GM12878 (cell line): ENCODE measurements around the gene RAC3. TPM values are rescaled to one million over a fixed set of nuclear protein-coding genes. Genes with fewer than 3 reads are reported as not detected.

ENCODE experiments used
- ATAC-seq: fragments of 200-7000 bp; cut with Tn5 transposase; 3 replicates; pipeline ENCODE4 v1.9.1; 2020; ENCODE audit warnings: mild to moderate bottlenecking, moderate library complexity
- BruUV-seq: library from RNA; stranded (reverse); fragments of 400-500 nt; replicated peaks from 2 replicates; lab custom pipeline; 2021; lab: Mats Ljungman, UMichigan
- CTCF ChIA-PET: fragments of 300-600 bp; sonication (Branson Sonifier 250); formaldehyde crosslinking; extraction: SDS; loops from one replicate; lab custom pipeline; 2021; ENCODE audit warnings: inconsistent platforms; lab: Yijun Ruan, JAX
- POLR2A ChIA-PET: fragments of 350-600 bp; formaldehyde crosslinking; extraction: SDS; loops from one replicate; lab custom pipeline; 2021; ENCODE audit warnings: inconsistent platforms; lab: Charles Lee
- RAD21 ChIA-PET: fragments of 300-600 bp; sonication (Branson Sonifier 250); formaldehyde crosslinking; loops from one replicate; lab custom pipeline; 2023; ENCODE audit warnings: antibody characterized with exemption; ENCODE audit not compliant: unreplicated experiment; lab: Charles Lee
- SMC1A ChIA-PET: fragments of 300-600 bp; sonication (Branson Sonifier 250); formaldehyde crosslinking; loops from one replicate; lab custom pipeline; 2023; ENCODE audit not compliant: unreplicated experiment, uncharacterized antibody; lab: Charles Lee
- DNase-seq: peaks from one replicate; pipeline ENCODE4 v3.0.0-alpha.2; 2011; ENCODE audit warnings: low read depth, low spot score
- FAIRE-seq: peaks from 3 replicates; lab custom pipeline; 2011; peaks lifted over from hg19 to GRCh38; lab: Jason Lieb, UNC
- H2AFZ ChIP-seq: 2 replicates; pipeline ENCODE4 v1.6.0; 2011; ENCODE audit warnings: low read depth, low read length, control low read depth; ENCODE audit not compliant: control insufficient read depth
- H3K27ac ChIP-seq: 2 replicates; pipeline ENCODE4 v1.5.1; 2011; ENCODE audit warnings: control low read depth; ENCODE audit not compliant: control insufficient read depth, insufficient read depth
- H3K27me3 ChIP-seq, 2 experiments: replicated peaks in 1 of 2; 2 replicates each; pipeline versions ENCODE4 v1.6.0 to v1.6.1; 2011; ENCODE audit warnings: low read length in 1 of 2; ENCODE audit not compliant: control insufficient read depth in 2 of 2, insufficient read depth in 2 of 2
- H3K36me3 ChIP-seq, 2 experiments: 2 replicates each; pipeline ENCODE4 v1.5.1; 2011; ENCODE audit warnings: low read length in 1 of 2; ENCODE audit not compliant: control insufficient read depth in 2 of 2, insufficient read depth in 2 of 2
- H3K4me1 ChIP-seq: 2 replicates; pipeline ENCODE4 v1.6.1; 2011; ENCODE audit warnings: mild to moderate bottlenecking, low read length, moderate library complexity, mixed read lengths; ENCODE audit not compliant: control insufficient read depth, insufficient read depth
- H3K4me2 ChIP-seq: 2 replicates; pipeline ENCODE4 v1.6.0; 2011; ENCODE audit warnings: control low read depth; ENCODE audit not compliant: control insufficient read depth, insufficient read depth
- H3K4me3 ChIP-seq: fragments of 200-600 bp; sonication (generic); 2 replicates; pipeline ENCODE4 v1.5.1; 2016
- H3K79me2 ChIP-seq: 2 replicates; pipeline ENCODE4 v1.6.0; 2011; ENCODE audit warnings: low read length; ENCODE audit not compliant: control insufficient read depth, insufficient read depth
- H3K9ac ChIP-seq: 2 replicates; pipeline ENCODE4 v1.8.0; 2011; ENCODE audit warnings: low read length, control low read depth, mixed read lengths; ENCODE audit not compliant: control insufficient read depth, insufficient read depth
- H3K9me3 ChIP-seq: replicated peaks from 3 replicates; pipeline ENCODE4 v1.5.1; 2011; ENCODE audit warnings: mild to moderate bottlenecking, low read length; ENCODE audit not compliant: control insufficient read depth, insufficient read depth
- H4K20me1 ChIP-seq: 2 replicates; pipeline ENCODE4 v1.6.0; 2011; ENCODE audit not compliant: control insufficient read depth, insufficient read depth
- POLR2A ChIP-seq: IDR thresholded peaks from 2 replicates; pipeline ENCODE4 v1.6.1; 2011; ENCODE audit warnings: low read depth, mild to moderate bottlenecking, low read length
- ZNF622 ChIP-seq: fragments of 450-650 bp; IDR thresholded peaks from 2 replicates; pipeline ENCODE4 v1.6.1; 2017; ENCODE audit warnings: mild to moderate bottlenecking, inconsistent platforms
- ZZZ3 ChIP-seq: IDR thresholded peaks from 2 replicates; pipeline ENCODE4 v1.6.1; 2011; ENCODE audit warnings: low read depth; ENCODE audit not compliant: control insufficient read depth, insufficient read length
- WGBS: methylation state at CpG from one replicate; pipeline ENCODE4 v1.1.6; 2016; ENCODE audit warnings: low lambda C conversion rate; ENCODE audit not compliant: insufficient replicate concordance, insufficient coverage; ENCODE audit errors: missing lambda C conversion rate; 5-methylcytosine and 5-hydroxymethylcytosine counted together
- in situ Hi-C: fragments of 300-500 bp; cut with MboI; formaldehyde crosslinking; loops from 9 replicates; pipeline ENCODE4 v1.14.3; 2018; ENCODE audit warnings: mixed read lengths
- intact Hi-C: fragments of 100-400 bp; cut with micrococcal nuclease; formaldehyde crosslinking; loops from one replicate; pipeline ENCODE4 v1.14.2; 2022; ENCODE audit not compliant: unreplicated experiment
- polyA plus RNA-seq, 11 experiments: library from polyadenylated mRNA; depleted of rRNA in 4 of 11; unstranded in 6 of 11; stranded (reverse) in 5 of 11; fragments of >200 nt; fragmentation: Nextera tagmentation in 4 of 11; fragmentation: Illumina TruSeq in 1 of 11; extraction: Ambion mirVana in 4 of 11; extraction: Trizol in 1 of 11; gene quantifications; 1 replicate in 1 of 11; 2 replicates in 10 of 11; pipeline versions ENCODE4 v1.2.1 to v1.2.3, GENCODE V29; 2011 to 2016; ENCODE audit warnings: inconsistent platforms in 2 of 11, missing spikeins in 2 of 11, low read depth in 1 of 11
- total RNA-seq, 4 experiments: library from RNA; depleted of rRNA in 3 of 4; stranded (reverse); fragments of >200 nt in 3 of 4; fragmentation: Illumina TruSeq in 1 of 4; extraction: Trizol in 1 of 4; gene quantifications; 2 replicates each; pipeline versions ENCODE4 v1.2.1 to v1.2.3, GENCODE V29; 2013 to 2021

The RAC3 gene
- total and polyA plus RNA-seq, 10 of the 15 experiments (the other 5 are each of a cell fraction or from before 2014, with no cell fraction given) = 0.11 to 32.9 (median 6.7) TPM

DNA sequence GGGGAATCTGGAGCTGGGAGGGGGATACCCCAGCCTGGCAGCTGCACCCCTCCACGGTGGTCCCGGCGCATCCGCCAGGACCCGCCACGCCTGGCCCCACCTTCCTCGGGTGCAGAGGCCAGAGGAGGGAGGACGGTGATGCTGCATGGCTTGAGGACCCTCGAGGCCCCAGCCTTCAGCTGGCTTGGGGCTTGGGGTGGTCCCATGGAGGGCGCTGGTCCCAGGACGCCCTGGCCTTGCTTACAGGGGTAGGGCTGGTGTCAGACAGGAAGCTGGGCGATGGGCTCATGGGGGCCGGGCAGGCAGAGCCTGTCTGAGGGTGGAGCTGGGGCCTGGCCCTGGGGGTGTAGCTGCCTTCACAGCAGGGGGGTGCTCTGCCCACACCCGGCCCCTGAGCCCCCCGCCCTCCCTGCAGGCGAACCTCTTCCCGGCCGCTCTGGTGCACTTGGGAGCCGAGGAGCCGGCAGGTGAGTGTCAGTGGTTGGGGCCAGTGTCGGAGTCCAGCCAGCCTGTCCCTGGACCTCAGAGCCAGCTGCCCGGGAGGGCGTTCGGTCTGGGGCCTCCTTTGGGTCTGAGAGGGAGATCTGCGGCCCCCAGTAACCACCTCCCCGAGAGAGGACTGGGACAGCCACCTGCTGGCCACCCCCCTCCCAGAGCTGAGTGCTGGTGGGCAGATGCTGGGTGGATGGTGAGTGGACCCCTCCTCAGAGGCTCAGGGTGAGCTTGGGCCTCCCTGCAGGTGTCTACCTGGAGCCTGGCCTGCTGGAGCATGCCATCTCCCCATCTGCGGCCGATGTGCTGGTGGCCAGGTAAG, 15.2 kb upstream of the RAC3 start:
- TF ChIP-seq ZZZ3 (no peak), POLR2A (peak; percentile 6)
- intact Hi-C loops (no loop called here), in situ Hi-C loops (no loop called here)
- H3K4me3 ChIP-seq = no peak overlapping the region
- ChIA-PET SMC1A (no interaction called here), RAD21 (interaction anchor here (1.8 kb wide), 1 partner anchor 56 kb away, joined by 6 read pairs; no protein-coding TSS in a partner anchor), POLR2A (no interaction called here), CTCF (interaction anchor here (0.6 to 0.9 kb wide), 2 partner anchors 40 to 57 kb away, joined by 3 read pairs; no protein-coding TSS in a partner anchor)
- BruUV-seq = no TSS peak
- no peak overlapping the region for H3K27ac ChIP-seq
- peaks cover 9% of the 10 kb centered on the region for H3K79me2 ChIP-seq
- no peak overlapping the region for H3K4me2 ChIP-seq
- no peaks in the 10 kb centered on the region; a peak in 2 of 4 replicates for H3K36me3 ChIP-seq
- 73% methylated on average over 28 of the region's 28 CpGs for WGBS
- H4K20me1 ChIP-seq = no peaks in the 10 kb centered on the region
- H2AFZ ChIP-seq = no peak overlapping the region
- ATAC-seq (no peak), FAIRE-seq (no peak), DNase-seq (no peak)
- peaks cover 1% of the 10 kb centered on the region; the same call in 1 of the 2 replicates for H3K4me1 ChIP-seq
- no peak overlapping the region for H3K9ac ChIP-seq
- H3K9me3 ChIP-seq = no peaks in the 10 kb centered on the region
- no peaks in the 10 kb centered on the region for H3K27me3 ChIP-seq

DNA sequence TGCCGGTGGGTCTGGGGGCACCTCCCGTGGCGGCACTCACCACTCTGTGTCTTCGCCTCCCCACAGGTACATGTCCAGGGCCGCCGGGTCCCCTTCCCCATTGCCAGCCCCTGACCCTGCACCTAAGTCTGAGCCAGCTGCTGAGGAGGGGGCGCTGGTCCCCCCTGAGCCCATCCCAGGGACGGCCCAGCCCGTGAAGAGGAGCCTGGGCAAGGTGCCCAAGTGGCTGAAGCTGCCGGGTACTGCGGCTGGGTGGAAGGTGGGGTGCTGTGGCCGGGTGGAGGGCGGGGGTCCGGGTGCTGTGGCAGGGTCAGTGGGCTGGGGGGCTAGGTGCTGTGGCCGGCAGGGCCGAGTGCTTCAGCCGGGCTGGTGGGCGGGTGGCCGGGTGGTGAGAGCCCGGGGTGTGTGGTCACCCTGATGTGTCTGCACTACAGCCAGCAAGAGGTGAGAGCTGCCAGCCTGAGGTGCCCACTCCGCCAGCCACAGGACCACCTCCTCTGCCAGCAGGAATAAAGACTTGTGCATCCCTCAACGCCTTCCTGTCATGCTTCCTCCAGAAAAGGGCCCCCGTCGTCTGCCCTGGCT, 14.5 kb upstream of the RAC3 start:
- SMC1A ChIA-PET = no interaction called here
- Histone ChIP-seq H3K27ac (no peak overlapping the region), H3K79me2 (peaks cover 14% of the 10 kb centered on the region), H3K4me2 (no peak overlapping the region), H2AFZ (no peak overlapping the region), H3K9ac (no peak overlapping the region), H3K9me3 (no peaks in the 10 kb centered on the region), H3K4me1 (peaks cover 5% of the 10 kb centered on the region), H3K27me3 (no peaks in the 10 kb centered on the region), H4K20me1 (no peaks in the 10 kb centered on the region), H3K36me3 (no peaks in the 10 kb centered on the region; a peak in 2 of 4 replicates), H3K4me3 (no peak overlapping the region)
- ATAC-seq = no peak
- DNase-seq = no peak
- FAIRE-seq = no peak
- RAD21 ChIA-PET = interaction anchor here (1.8 kb wide), 1 partner anchor 57 kb away, joined by 6 read pairs; no protein-coding TSS in a partner anchor
- in situ Hi-C loops = no loop called here
- intact Hi-C loops = no loop called here
- no TSS peak for BruUV-seq
- POLR2A ChIA-PET = no interaction called here
- TF ChIP-seq ZNF622 (no peak), POLR2A (peak; percentile 15; the same call in 1 of the 2 replicates)
- CTCF ChIA-PET = no interaction called here
- WGBS = 92% methylated on average over 13 of the region's 24 CpGs
